Activated naive CD4-positive, alpha-beta T cell treated with anti-CD3 and anti-CD28 coated beads, Interleukin-2, amount 10 ng/mL, durations not matched to agents 7 days and 5 days (primary cell): ENCODE results near the gene RDX.

Experiments
- CTCF ChIA-PET: fragments of 350-600 bp; sonication (Branson Sonifier 250); formaldehyde crosslinking; loops from one replicate; lab custom pipeline; 2021; ENCODE audit warnings: antibody characterized with exemption; lab: Charles Lee
- DNase-seq: peaks from one replicate; pipeline ENCODE4 v3.0.0-alpha.2; 2020
- H3K27ac Mint-ChIP-seq: one replicate; pipeline ENCODE4 v1.8.0; 2021; ENCODE audit warnings: mild to moderate bottlenecking, moderate library complexity, mixed read lengths
- H3K27me3 Mint-ChIP-seq: one replicate; pipeline ENCODE4 v1.8.0; 2021; ENCODE audit warnings: mild to moderate bottlenecking, mixed read lengths
- H3K36me3 Mint-ChIP-seq: one replicate; pipeline ENCODE4 v1.8.0; 2021; ENCODE audit warnings: mixed read lengths
- H3K4me1 Mint-ChIP-seq: one replicate; pipeline ENCODE4 v1.8.0; 2021; ENCODE audit warnings: mixed read lengths
- H3K4me3 Mint-ChIP-seq: one replicate; pipeline ENCODE4 v1.8.0; 2021; ENCODE audit warnings: mild to moderate bottlenecking, moderate library complexity, mixed read lengths
- H3K9me3 Mint-ChIP-seq: one replicate; pipeline ENCODE4 v1.8.0; 2021; ENCODE audit warnings: mixed read lengths

Gene RDX

GRCh38 chr11:110174645-110175310 is 121.6 kb downstream of the RDX start:
- Mint-ChIP-seq H3K36me3 (no peaks in the 10 kb centered on the region), H3K27ac (no peak overlapping the region), H3K4me3 (no peak overlapping the region), H3K9me3 (no peaks in the 10 kb centered on the region), H3K4me1 (peaks cover 6% of the 10 kb centered on the region), H3K27me3 (peaks cover 8% of the 10 kb centered on the region)
- CTCF ChIA-PET = interaction anchor here (1.0 to 1.2 kb wide), 5 partner anchors 11 to 96 kb away, joined by 3 to 6 read pairs (median 4); no protein-coding TSS in a partner anchor
- DNase-seq = no peak

DNA sequence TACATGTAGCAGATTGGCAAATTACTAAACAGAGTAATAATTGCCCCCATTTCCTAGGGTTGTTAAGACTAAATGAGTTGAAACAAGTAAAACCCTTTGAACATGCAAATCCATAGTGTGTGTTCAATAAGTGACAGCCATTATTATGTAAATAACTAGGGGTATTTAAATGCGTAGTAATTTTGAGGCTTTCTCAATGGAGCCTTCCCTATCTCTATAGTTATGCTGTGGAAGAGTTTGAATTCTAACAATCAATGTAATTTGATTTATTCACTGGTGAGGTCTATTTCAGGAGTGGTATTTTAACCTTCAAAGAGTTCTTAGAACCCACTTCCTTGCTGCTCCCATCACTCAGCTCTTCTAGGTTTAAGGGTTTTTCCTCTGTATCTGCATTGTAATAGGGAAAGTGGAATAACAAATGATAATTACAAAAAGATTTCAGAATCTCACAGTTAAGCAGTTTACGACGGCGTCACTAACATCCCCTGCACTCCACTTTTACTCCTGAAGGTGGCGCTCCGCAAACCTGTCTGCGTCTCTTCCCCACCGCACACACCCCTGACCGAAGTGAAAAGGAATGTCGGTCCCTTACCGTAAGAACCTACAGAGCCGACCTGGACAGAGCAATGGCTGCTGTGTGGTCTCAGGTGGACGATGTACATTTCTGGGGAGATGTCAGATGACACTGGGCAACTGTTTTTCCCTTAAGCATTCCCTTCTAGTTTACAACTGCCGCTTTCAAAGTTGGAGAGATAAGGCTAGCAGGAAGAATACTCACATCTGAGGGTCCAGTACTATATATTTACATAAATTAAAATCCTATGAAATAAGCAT is 122.4 kb downstream of the RDX start:
- Mint-ChIP-seq H3K4me3 (no peak overlapping the region), H3K9me3 (no peaks in the 10 kb centered on the region), H3K36me3 (no peaks in the 10 kb centered on the region), H3K27me3 (peaks cover 8% of the 10 kb centered on the region), H3K27ac (no peak overlapping the region), H3K4me1 (peaks cover 6% of the 10 kb centered on the region)
- DNase-seq = peak; percentile 69
- CTCF ChIA-PET = interaction anchor here (0.6 to 1.2 kb wide), 6 partner anchors 12 to 203 kb away, joined by 3 to 7 read pairs (median 4); no protein-coding TSS in a partner anchor

GRCh38 chr11:110172468-110173065 is 123.8 kb downstream of the RDX start:
- peaks cover 6% of the 10 kb centered on the region for H3K4me1 Mint-ChIP-seq
- CTCF ChIA-PET = no interaction called here
- H3K36me3 Mint-ChIP-seq = no peaks in the 10 kb centered on the region
- H3K27me3 Mint-ChIP-seq = peaks cover 8% of the 10 kb centered on the region
- no peaks in the 10 kb centered on the region for H3K9me3 Mint-ChIP-seq
- DNase-seq = no peak
- H3K27ac Mint-ChIP-seq = no peak overlapping the region
- H3K4me3 Mint-ChIP-seq = no peak overlapping the region

GRCh38 chr11:110169738-110170137 is 126.7 kb downstream of the RDX start:
- DNase-seq = no peak
- no peak overlapping the region for H3K27ac Mint-ChIP-seq
- CTCF ChIA-PET = no interaction called here
- H3K4me3 Mint-ChIP-seq = no peak overlapping the region
- H3K4me1 Mint-ChIP-seq = peaks cover 6% of the 10 kb centered on the region
- no peaks in the 10 kb centered on the region for H3K36me3 Mint-ChIP-seq
- H3K9me3 Mint-ChIP-seq = no peaks in the 10 kb centered on the region
- peaks cover 12% of the 10 kb centered on the region for H3K27me3 Mint-ChIP-seq

- no peak for DNase-seq
- peaks cover 12% of the 10 kb centered on the region for H3K27me3 Mint-ChIP-seq
- no peaks in the 10 kb centered on the region for H3K36me3 Mint-ChIP-seq
- no peak overlapping the region for H3K4me3 Mint-ChIP-seq
- H3K9me3 Mint-ChIP-seq = no peaks in the 10 kb centered on the region
- H3K4me1 Mint-ChIP-seq = no peaks in the 10 kb centered on the region
- H3K27ac Mint-ChIP-seq = no peak overlapping the region
- CTCF ChIA-PET = no interaction called here
Observed at GRCh38 chr11:110168033-110168803, 128.2 kb downstream of the RDX start.

GRCh38 chr11:110165039-110165925 is 131.1 kb downstream of the RDX start:
- Mint-ChIP-seq H3K27ac (no peak overlapping the region), H3K4me1 (no peaks in the 10 kb centered on the region), H3K9me3 (no peaks in the 10 kb centered on the region), H3K27me3 (peaks cover 12% of the 10 kb centered on the region), H3K36me3 (no peaks in the 10 kb centered on the region), H3K4me3 (no peak overlapping the region)
- DNase-seq = no peak
- CTCF ChIA-PET = interaction anchor here (1.0 kb wide), 1 partner anchor 9 kb away, joined by 3 read pairs; no protein-coding TSS in a partner anchor

- H3K27ac Mint-ChIP-seq = no peak overlapping the region
- H3K4me1 Mint-ChIP-seq = no peaks in the 10 kb centered on the region
- no peaks in the 10 kb centered on the region for H3K36me3 Mint-ChIP-seq
- CTCF ChIA-PET = no interaction called here
- H3K4me3 Mint-ChIP-seq = no peak overlapping the region
- H3K9me3 Mint-ChIP-seq = no peaks in the 10 kb centered on the region
- no peak for DNase-seq
- peaks cover 12% of the 10 kb centered on the region for H3K27me3 Mint-ChIP-seq
Observed at GRCh38 chr11:110162216-110162615, 134.2 kb downstream of the RDX start.

GRCh38 chr11:110161061-110161460 is 135.4 kb downstream of the RDX start:
- CTCF ChIA-PET = interaction anchor here (1.8 kb wide), 1 partner anchor 14 kb away, joined by 6 read pairs; no protein-coding TSS in a partner anchor
- H3K27ac Mint-ChIP-seq = no peak overlapping the region

DNA sequence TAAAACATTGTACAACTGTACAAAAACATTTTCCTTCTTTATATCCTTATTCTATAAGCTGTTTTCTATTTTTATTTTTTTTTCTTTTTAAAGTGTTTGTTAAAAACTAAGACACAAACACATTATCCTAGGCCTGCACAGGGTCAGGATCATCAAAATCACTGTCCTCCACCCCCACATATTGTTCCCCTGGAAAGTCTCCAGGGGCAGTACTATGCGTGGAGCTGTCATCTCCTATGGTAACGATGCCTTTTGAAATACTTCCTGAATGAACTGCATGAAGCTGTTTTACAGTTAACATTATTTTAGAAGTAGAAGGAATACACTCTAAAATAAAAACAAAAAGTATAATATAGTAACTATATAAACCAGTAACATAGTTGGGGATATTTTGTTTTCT is 136.0 kb downstream of the RDX start:
- CTCF ChIA-PET = interaction anchor here (1.1 to 1.8 kb wide), 2 partner anchors 14 to 307 kb away, joined by 3 to 6 read pairs; no protein-coding TSS in a partner anchor
- DNase-seq = no peak
- H3K27me3 Mint-ChIP-seq = peaks cover 11% of the 10 kb centered on the region
- H3K4me3 Mint-ChIP-seq = no peak overlapping the region
- no peaks in the 10 kb centered on the region for H3K4me1 Mint-ChIP-seq
- no peaks in the 10 kb centered on the region for H3K9me3 Mint-ChIP-seq
- H3K27ac Mint-ChIP-seq = no peak overlapping the region
- no peaks in the 10 kb centered on the region for H3K36me3 Mint-ChIP-seq

More at GRCh38 chr11:110161061-110161460, 135.4 kb downstream of the RDX start:
- Mint-ChIP-seq H3K4me1 (no peaks in the 10 kb centered on the region), H3K4me3 (no peak overlapping the region), H3K9me3 (no peaks in the 10 kb centered on the region), H3K36me3 (no peaks in the 10 kb centered on the region), H3K27me3 (peaks cover 12% of the 10 kb centered on the region)
- no peak for DNase-seq

- Mint-ChIP-seq H3K36me3 (no peaks in the 10 kb centered on the region), H3K9me3 (no peaks in the 10 kb centered on the region), H3K4me1 (no peaks in the 10 kb centered on the region), H3K4me3 (no peak overlapping the region), H3K27me3 (peaks cover 7% of the 10 kb centered on the region), H3K27ac (no peak overlapping the region)
- CTCF ChIA-PET = interaction anchor here (1.0 to 1.8 kb wide), 3 partner anchors 15 to 307 kb away, joined by 3 to 6 read pairs (median 3); no protein-coding TSS in a partner anchor
- DNase-seq = no peak
Observed at GRCh38 chr11:110160016-110160415, 136.4 kb downstream of the RDX start.

GRCh38 chr11:110159476-110159875 is 136.9 kb downstream of the RDX start:
- H3K4me3 Mint-ChIP-seq = no peak overlapping the region
- CTCF ChIA-PET = interaction anchor here (0.8 to 1.1 kb wide), 3 partner anchors 36 to 306 kb away, joined by 3 to 4 read pairs (median 3); no protein-coding TSS in a partner anchor
- H3K4me1 Mint-ChIP-seq = no peaks in the 10 kb centered on the region
- no peak for DNase-seq
- no peaks in the 10 kb centered on the region for H3K9me3 Mint-ChIP-seq
- peaks cover 5% of the 10 kb centered on the region for H3K27me3 Mint-ChIP-seq
- H3K27ac Mint-ChIP-seq = no peak overlapping the region
- H3K36me3 Mint-ChIP-seq = no peaks in the 10 kb centered on the region

GRCh38 chr11:110158317-110159200 is 137.9 kb downstream of the RDX start:
- Mint-ChIP-seq H3K27ac (no peak overlapping the region), H3K4me3 (no peak overlapping the region), H3K4me1 (no peaks in the 10 kb centered on the region), H3K36me3 (no peaks in the 10 kb centered on the region), H3K9me3 (no peaks in the 10 kb centered on the region), H3K27me3 (peaks cover under 1% of the 10 kb centered on the region)
- CTCF ChIA-PET = interaction anchor here (0.8 to 1.0 kb wide), 2 partner anchors 35 to 54 kb away, joined by 3 to 4 read pairs; no protein-coding TSS in a partner anchor
- DNase-seq = no peak
